Hepatocyte (in vitro differentiated cells): Measurements from ENCODE around the gene TOX4. TPM values are rescaled to one million over a fixed set of nuclear protein-coding genes. Genes with fewer than 3 reads are reported as not detected.
"Not testable (repeated sequence)": the region's sequence is repeated elsewhere in the genome, so short reads cannot be mapped to it uniquely, and the experiment has no call there.

Experiments used
- DNase-seq: peaks from one replicate; pipeline ENCODE4 v3.0.0-alpha.2; 2016; ENCODE audit warnings: low spot score
- H2AFZ ChIP-seq: fragments of 200-600 bp; sonication (generic); 2 replicates; pipeline ENCODE4 v1.6.0; 2016; ENCODE audit warnings: antibody characterized with exemption, mild to moderate bottlenecking
- H3K27ac ChIP-seq: fragments of 200-600 bp; sonication (generic); 2 replicates; pipeline ENCODE4 v1.5.1; 2016; ENCODE audit warnings: mild to moderate bottlenecking
- H3K27me3 ChIP-seq: fragments of 200-600 bp; sonication (generic); 2 replicates; pipeline ENCODE4 v1.6.1; 2016
- H3K36me3 ChIP-seq: fragments of 200-600 bp; sonication (generic); replicated peaks from 2 replicates; pipeline ENCODE4 v1.5.1; 2016; ENCODE audit warnings: low read depth; ENCODE audit not compliant: insufficient read depth
- H3K4me1 ChIP-seq: fragments of 200-600 bp; sonication (generic); 2 replicates; pipeline ENCODE4 v1.5.1; 2016; ENCODE audit warnings: mild to moderate bottlenecking, moderate library complexity; ENCODE audit not compliant: insufficient read depth
- H3K4me2 ChIP-seq: fragments of 200-600 bp; sonication (generic); 2 replicates; pipeline ENCODE4 v1.6.0; 2016
- H3K4me3 ChIP-seq: fragments of 200-600 bp; sonication (generic); 2 replicates; pipeline ENCODE4 v1.5.1; 2016; ENCODE audit warnings: mild to moderate bottlenecking
- H3K79me2 ChIP-seq: fragments of 200-600 bp; sonication (generic); 2 replicates; pipeline ENCODE4 v1.6.0; 2017; ENCODE audit warnings: mild to moderate bottlenecking
- H3K9me2 ChIP-seq: fragments of 200-600 bp; sonication (generic); replicated peaks from 2 replicates; pipeline ENCODE4 v1.6.0; 2017; ENCODE audit warnings: mild to moderate bottlenecking; ENCODE audit not compliant: insufficient read depth
- H3K9me3 ChIP-seq: fragments of 200-600 bp; sonication (generic); 2 replicates; pipeline ENCODE4 v1.5.1; 2016; ENCODE audit warnings: low read depth, mild to moderate bottlenecking
- H4K20me1 ChIP-seq: fragments of 200-600 bp; sonication (generic); 2 replicates; pipeline ENCODE4 v1.6.0; 2016; ENCODE audit warnings: mild to moderate bottlenecking; ENCODE audit not compliant: insufficient read depth, poor library complexity, severe bottlenecking
- CTCF ChIP-seq: fragments of 200-600 bp; sonication (generic); IDR thresholded peaks from 2 replicates; pipeline ENCODE4 v1.5.1; 2016; ENCODE audit warnings: antibody characterized with exemption, mild to moderate bottlenecking; ENCODE audit not compliant: poor library complexity
- EZH2 ChIP-seq: fragments of 200-600 bp; sonication (generic); IDR thresholded peaks from 2 replicates; pipeline ENCODE4 v1.6.1; 2016; ENCODE audit warnings: antibody characterized with exemption, mild to moderate bottlenecking, borderline replicate concordance
- EZH2phosphoT487 ChIP-seq: fragments of 200-600 bp; sonication (generic); IDR thresholded peaks from one replicate; pipeline ENCODE4 v1.6.1; 2018; ENCODE audit warnings: antibody characterized with exemption, mild to moderate bottlenecking, low read depth, moderate library complexity; ENCODE audit not compliant: unreplicated experiment, severe bottlenecking
- WGBS: methylation state at CpG from one replicate; pipeline ENCODE4 v1.1.6; 2016; ENCODE audit warnings: low lambda C conversion rate; ENCODE audit errors: missing lambda C conversion rate; 5-methylcytosine and 5-hydroxymethylcytosine counted together
- polyA plus RNA-seq: library from polyadenylated mRNA; unstranded; fragments of >200 nt; fragmentation: Nextera tagmentation; extraction: Ambion mirVana; gene quantifications from 2 replicates; pipeline ENCODE4 v1.2.1, GENCODE V29; 2016
- small RNA-seq: library from RNA; depleted of rRNA; stranded (forward); fragments of <200 nt; gene quantifications from one replicate; pipeline ENCODE3, GENCODE V24; 2014
- total RNA-seq: library from RNA; depleted of rRNA; stranded (reverse); fragments of >200 nt; gene quantifications from 2 replicates; pipeline ENCODE4 v1.2.3, GENCODE V29; 2014

TOX4 gene
- total and polyA plus RNA-seq, 2 experiments from 2014 or later: 42.5 to 55.5 TPM

- H3K27ac ChIP-seq: no peak overlapping the region
- TF ChIP-seq EZH2 (no peak), CTCF (no peak), EZH2phosphoT487 (no peak)
- no peaks in the 10 kb centered on the region for H3K9me2 ChIP-seq
- no peaks in the 10 kb centered on the region for H3K36me3 ChIP-seq
- H3K79me2 ChIP-seq: no peaks in the 10 kb centered on the region
- H3K9me3 ChIP-seq: no peaks in the 10 kb centered on the region
- WGBS: 62% methylated on average over 5 of the region's 5 CpGs
- no peak overlapping the region for H2AFZ ChIP-seq
- no peaks in the 10 kb centered on the region for H3K4me1 ChIP-seq
- DNase-seq: no peak
- H3K4me3 ChIP-seq: no peak overlapping the region
- no peak overlapping the region for H3K4me2 ChIP-seq
- H4K20me1 ChIP-seq: no peaks in the 10 kb centered on the region
- H3K27me3 ChIP-seq: peaks cover 6% of the 10 kb centered on the region
These were observed 67.0 kb downstream of the TOX4 start for GRCh38 chr14:21543963-21544362.

GRCh38 chr14:21544588-21544987 lies 67.6 kb downstream of the TOX4 start:
- not testable (repeated sequence) for H4K20me1 ChIP-seq, H3K27ac ChIP-seq, H3K4me3 ChIP-seq, H3K4me1 ChIP-seq, H3K36me3 ChIP-seq, H3K9me2 ChIP-seq, H3K79me2 ChIP-seq, H3K4me2 ChIP-seq, H3K27me3 ChIP-seq, H3K9me3 ChIP-seq, H2AFZ ChIP-seq, DNase-seq
- WGBS: 93% methylated on average over 7 of the region's 7 CpGs

Small RNA genes within 50 kb of the gene (small RNA-seq; reads per million reads assigned to genes)
- not detected for gene RN7SL650P

Other genes with a start within 250 kb of the TOX4 start
- gene HNRNPC, start 207.8 kb upstream of the TOX4 start, total RNA-seq: 740 and 800 TPM in 2 replicates
- 513 and 521 TPM in 2 replicates for gene HNRNPC, start 207.8 kb upstream of the TOX4 start, polyA plus RNA-seq
- 0.07 TPM in 1 of 2 replicates, not detected in the other for gene RPGRIP1, start 197.1 kb upstream of the TOX4 start, total RNA-seq
- gene RPGRIP1, start 197.1 kb upstream of the TOX4 start, polyA plus RNA-seq: not detected in 2 replicates
- 58.1 and 62.8 TPM in 2 replicates for gene SUPT16H, start 93.2 kb upstream of the TOX4 start, total RNA-seq
- gene SUPT16H, start 93.2 kb upstream of the TOX4 start, polyA plus RNA-seq: 44.2 and 54.6 TPM in 2 replicates
- gene CHD8, start 21.1 kb upstream of the TOX4 start, total RNA-seq: 41.8 and 50.9 TPM in 2 replicates
- 22.1 and 24.1 TPM in 2 replicates for gene CHD8, start 21.1 kb upstream of the TOX4 start, polyA plus RNA-seq
- gene RAB2B, start 236 bp upstream of the TOX4 start, total RNA-seq: 20.7 and 23.4 TPM in 2 replicates
- 12.8 and 14.7 TPM in 2 replicates for gene RAB2B, start 236 bp upstream of the TOX4 start, polyA plus RNA-seq
- 31.9 and 44.1 TPM in 2 replicates for gene METTL3, start 34.1 kb downstream of the TOX4 start, total RNA-seq
- 31.9 and 39.0 TPM in 2 replicates for gene METTL3, start 34.1 kb downstream of the TOX4 start, polyA plus RNA-seq
- 9.6 and 11.8 TPM in 2 replicates for gene SALL2, start 49.2 kb downstream of the TOX4 start, total RNA-seq
- 9.5 and 10.9 TPM in 2 replicates for gene SALL2, start 49.2 kb downstream of the TOX4 start, polyA plus RNA-seq
- gene OR10G3, start 102.9 kb downstream of the TOX4 start, total RNA-seq: not detected in 2 replicates
- not detected in 2 replicates for gene OR10G3, start 102.9 kb downstream of the TOX4 start, polyA plus RNA-seq
- not detected in 2 replicates for gene OR10G2, start 157.7 kb downstream of the TOX4 start, total RNA-seq
- not detected in 2 replicates for gene OR10G2, start 157.7 kb downstream of the TOX4 start, polyA plus RNA-seq
- not detected in 2 replicates for gene OR4E2, start 176.6 kb downstream of the TOX4 start, total RNA-seq
- not detected in 2 replicates for gene OR4E2, start 176.6 kb downstream of the TOX4 start, polyA plus RNA-seq
- 0.03 and 0.44 TPM in 2 replicates for gene OR4E1, start 196.6 kb downstream of the TOX4 start, total RNA-seq
- gene OR4E1, start 196.6 kb downstream of the TOX4 start, polyA plus RNA-seq: not detected in 2 replicates